ENCODE data around the gene FCAR.
"Not testable (repeated sequence)": the region's sequence is repeated elsewhere in the genome, so short reads cannot be mapped to it uniquely, and the experiment has no call there.

Gene FCAR

DNA sequence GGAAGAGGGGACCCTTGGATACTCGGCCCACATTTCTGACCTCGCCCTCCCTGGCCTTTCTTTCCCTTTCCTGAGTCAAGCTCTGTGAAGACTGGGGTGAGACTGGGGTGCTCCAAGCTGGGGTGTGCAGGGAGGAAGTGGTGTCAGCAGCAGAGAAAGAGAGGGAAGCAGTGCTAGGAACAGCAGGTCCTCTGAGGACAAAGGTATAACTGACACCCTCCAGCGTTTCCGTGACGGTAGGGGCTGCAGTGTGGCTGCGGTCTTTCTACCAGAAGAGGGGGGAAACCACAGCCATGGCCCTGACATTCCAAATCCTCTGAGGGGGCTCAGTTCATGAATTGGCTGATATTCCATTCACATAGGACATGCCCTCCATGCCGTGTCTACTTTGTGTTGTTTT lies 22.7 kb upstream of the FCAR start:
- H3K36me3 ChIP-seq = no peaks in the 10 kb centered on the region
- H3K27ac ChIP-seq = no peak overlapping the region
- H3K27me3 ChIP-seq (ENCODE audit: insufficient read depth, low read depth, severe bottlenecking) = peaks cover 18% of the 10 kb centered on the region
- no peaks in the 10 kb centered on the region for H3K9me3 ChIP-seq (ENCODE audit: severe bottlenecking)
- no peak overlapping the region for H3K4me3 ChIP-seq (ENCODE audit: low read depth, low read length)
- DNase-seq = no peak
- TF ChIP-seq, protein P1, sequence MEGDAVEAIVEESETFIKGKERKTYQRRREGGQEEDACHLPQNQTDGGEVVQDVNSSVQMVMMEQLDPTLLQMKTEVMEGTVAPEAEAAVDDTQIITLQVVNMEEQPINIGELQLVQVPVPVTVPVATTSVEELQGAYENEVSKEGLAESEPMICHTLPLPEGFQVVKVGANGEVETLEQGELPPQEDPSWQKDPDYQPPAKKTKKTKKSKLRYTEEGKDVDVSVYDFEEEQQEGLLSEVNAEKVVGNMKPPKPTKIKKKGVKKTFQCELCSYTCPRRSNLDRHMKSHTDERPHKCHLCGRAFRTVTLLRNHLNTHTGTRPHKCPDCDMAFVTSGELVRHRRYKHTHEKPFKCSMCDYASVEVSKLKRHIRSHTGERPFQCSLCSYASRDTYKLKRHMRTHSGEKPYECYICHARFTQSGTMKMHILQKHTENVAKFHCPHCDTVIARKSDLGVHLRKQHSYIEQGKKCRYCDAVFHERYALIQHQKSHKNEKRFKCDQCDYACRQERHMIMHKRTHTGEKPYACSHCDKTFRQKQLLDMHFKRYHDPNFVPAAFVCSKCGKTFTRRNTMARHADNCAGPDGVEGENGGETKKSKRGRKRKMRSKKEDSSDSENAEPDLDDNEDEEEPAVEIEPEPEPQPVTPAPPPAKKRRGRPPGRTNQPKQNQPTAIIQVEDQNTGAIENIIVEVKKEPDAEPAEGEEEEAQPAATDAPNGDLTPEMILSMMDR (IDR thresholded peaks at IDR 0.05; ENCODE audit: low read depth, low read length) = no peak

DNA sequence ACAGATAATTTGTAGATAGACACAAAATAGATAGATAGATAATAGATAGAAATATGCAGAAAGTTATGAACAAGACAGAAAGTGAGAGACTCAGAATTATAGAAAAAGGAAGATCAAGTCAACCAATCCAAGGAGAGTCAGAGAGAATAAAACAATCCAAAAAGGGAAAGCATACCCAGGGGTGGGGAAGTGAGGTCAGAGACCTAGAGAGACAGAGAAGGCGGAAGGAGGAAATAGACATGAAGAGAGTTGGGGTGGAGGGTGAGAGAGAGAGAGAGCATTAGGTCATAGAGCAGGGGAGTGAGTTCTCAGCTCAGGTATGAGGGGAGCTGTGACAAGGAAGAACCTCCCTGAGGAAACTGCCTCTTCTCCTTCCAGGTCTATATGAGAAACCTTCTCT lies 18.8 kb upstream of the FCAR start:
- H3K4me3 ChIP-seq (ENCODE audit: low read depth, low read length); DNase-seq; H3K9me3 ChIP-seq (ENCODE audit: severe bottlenecking); H3K27ac ChIP-seq; H3K36me3 ChIP-seq: not testable (repeated sequence)
- peaks cover 17% of the 10 kb centered on the region for H3K27me3 ChIP-seq (ENCODE audit: insufficient read depth, low read depth, severe bottlenecking)

DNA sequence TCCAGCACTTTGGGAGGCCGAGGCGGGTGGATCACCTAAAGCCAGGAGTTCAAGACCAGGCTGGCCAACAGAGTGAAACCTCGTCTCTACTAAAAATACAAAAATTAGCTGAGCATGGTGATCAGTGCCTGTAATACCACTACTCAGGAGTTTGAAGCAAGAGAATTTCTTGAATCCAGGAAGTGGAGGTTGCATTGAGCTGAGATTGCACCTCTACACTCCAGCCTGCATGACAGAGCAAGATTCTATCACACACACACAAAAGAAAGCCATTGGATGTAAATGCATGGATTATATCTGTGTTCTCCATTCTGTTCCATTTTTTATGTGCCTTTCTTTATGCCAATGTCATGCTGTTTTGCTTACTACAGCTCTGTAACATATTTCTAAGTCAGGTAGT lies 15.6 kb upstream of the FCAR start:
- not testable (repeated sequence) for DNase-seq; H3K27ac ChIP-seq; H3K9me3 ChIP-seq (ENCODE audit: severe bottlenecking); H3K4me3 ChIP-seq (ENCODE audit: low read depth, low read length); H3K36me3 ChIP-seq
- H3K27me3 ChIP-seq (ENCODE audit: insufficient read depth, low read depth, severe bottlenecking) = peaks cover 19% of the 10 kb centered on the region

DNA sequence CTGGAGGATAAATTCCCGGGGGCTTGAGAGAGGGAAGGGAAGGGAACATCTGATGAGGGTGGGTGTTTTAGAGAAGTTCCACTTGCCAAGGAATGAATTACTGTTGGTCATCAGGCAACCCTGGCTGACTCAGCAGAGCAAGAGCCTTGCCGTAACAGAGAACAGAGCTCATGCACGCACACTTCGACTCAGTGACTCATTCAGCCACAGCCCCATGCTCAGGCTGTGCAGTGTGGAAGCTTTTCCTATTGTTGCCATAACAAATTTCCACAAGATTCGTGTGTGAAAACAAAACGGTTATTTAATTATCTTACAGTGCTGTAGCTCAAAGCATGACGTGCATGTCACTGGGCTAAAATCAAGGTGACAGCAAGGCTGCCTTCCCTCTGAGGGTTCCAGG lies 14.6 kb upstream of the FCAR start:
- not testable (repeated sequence) for H3K36me3 ChIP-seq; H3K27ac ChIP-seq; H3K4me3 ChIP-seq (ENCODE audit: low read depth, low read length); DNase-seq; H3K9me3 ChIP-seq (ENCODE audit: severe bottlenecking)
- peaks cover 17% of the 10 kb centered on the region for H3K27me3 ChIP-seq (ENCODE audit: insufficient read depth, low read depth, severe bottlenecking)

DNA sequence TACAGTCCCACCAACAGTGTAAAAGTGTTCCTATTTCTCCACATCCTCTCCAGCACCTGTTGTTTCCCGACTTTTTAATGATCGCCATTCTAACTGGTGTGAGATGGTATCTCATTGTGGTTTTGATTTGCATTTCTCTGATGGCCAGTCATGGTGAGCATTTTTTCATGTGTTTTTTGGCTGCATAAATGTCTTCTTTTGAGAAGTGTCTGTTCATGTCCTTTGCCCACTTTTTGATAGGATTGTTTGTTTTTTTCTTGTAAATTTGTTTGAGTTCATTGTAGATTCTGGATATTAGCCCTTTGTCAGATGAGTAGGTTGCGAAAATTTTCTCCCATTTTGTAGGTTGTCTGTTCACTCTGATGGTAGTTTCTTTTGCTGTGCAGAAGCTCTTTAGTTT lies 10.6 kb upstream of the FCAR start:
- H3K36me3 ChIP-seq; H3K9me3 ChIP-seq (ENCODE audit: severe bottlenecking); H3K27ac ChIP-seq; DNase-seq; H3K4me3 ChIP-seq (ENCODE audit: low read depth, low read length): not testable (repeated sequence)
- peaks cover 31% of the 10 kb centered on the region for H3K27me3 ChIP-seq (ENCODE audit: insufficient read depth, low read depth, severe bottlenecking)

DNA sequence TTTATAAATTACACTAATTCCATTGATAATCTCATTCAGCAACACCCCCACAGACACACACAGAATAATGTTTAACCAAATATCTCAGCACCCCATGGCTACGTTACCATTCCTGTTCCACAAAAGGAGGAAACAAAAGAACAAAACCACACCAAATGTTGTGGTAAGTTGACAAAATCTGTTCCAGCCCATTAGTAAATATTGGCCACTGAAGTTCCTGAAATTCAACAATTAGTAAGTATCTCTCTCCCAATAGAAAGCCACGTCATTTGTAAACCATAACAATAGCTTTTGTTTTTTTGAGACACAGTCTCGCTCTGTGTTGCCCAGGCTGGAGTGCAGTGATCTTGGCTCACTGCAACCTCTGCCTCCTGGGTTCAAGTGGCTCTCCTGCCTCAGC lies 2.3 kb upstream of the FCAR start:
- no peak for DNase-seq
- TF ChIP-seq, protein P1 (IDR thresholded peaks at IDR 0.05; ENCODE audit: low read depth, low read length) = no peak

DNA sequence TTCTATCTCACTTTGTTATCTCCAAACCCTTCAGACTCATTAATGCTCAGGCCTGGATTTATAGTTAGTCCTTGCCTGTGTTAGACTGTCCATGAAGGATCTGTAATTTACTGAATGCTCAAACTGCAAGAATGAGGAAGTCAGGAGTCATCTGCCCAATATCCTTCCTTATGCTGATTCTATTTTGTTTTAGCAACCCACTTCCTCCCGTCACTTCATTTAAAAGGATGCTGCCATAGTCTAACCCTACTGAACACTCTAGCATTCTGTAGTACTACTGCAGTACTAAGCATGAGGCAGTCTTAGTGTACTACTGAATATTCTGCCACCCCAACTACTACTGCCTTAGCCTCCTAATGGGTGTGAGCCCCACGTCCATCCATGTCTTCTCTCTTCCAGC lies 1.5 kb downstream of the FCAR start:
- Histone ChIP-seq H3K4me3 (ENCODE audit: low read depth, low read length) (no peak overlapping the region), H3K27me3 (ENCODE audit: insufficient read depth, low read depth, severe bottlenecking) (peaks cover 91% of the 10 kb centered on the region), H3K27ac (no peak overlapping the region), H3K36me3 (no peaks in the 10 kb centered on the region), H3K9me3 (ENCODE audit: severe bottlenecking) (no peaks in the 10 kb centered on the region)
- TF ChIP-seq, protein P1 (IDR thresholded peaks at IDR 0.05; ENCODE audit: low read depth, low read length) = no peak
- no peak for DNase-seq

More for the DNA sequence above, 2.3 kb upstream of the FCAR start:
- Histone ChIP-seq H3K27ac (no peak overlapping the region), H3K36me3 (no peaks in the 10 kb centered on the region), H3K27me3 (ENCODE audit: insufficient read depth, low read depth, severe bottlenecking) (peaks cover 79% of the 10 kb centered on the region), H3K9me3 (ENCODE audit: severe bottlenecking) (no peaks in the 10 kb centered on the region), H3K4me3 (ENCODE audit: low read depth, low read length) (no peak overlapping the region)

DNA sequence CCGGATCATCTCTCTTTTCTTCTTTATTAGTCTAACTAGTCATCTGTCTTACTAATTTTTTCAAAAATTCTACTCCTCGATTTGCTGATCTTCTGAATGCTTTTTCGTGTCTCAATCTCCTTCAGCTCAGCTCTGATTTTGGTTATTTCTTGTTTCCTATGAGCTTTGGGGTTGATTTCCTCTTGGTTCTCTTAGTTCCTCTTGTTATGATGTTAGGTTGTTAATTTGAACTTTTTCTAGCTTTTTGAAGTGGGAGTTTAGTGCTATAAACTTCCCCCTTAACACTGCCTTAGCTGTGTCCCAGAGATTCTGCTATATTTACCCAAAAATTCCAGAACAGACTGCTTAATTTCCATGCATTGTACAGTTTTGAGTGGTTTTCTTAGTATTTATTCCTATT lies 3.4 kb downstream of the FCAR start:
- Histone ChIP-seq H3K27me3 (ENCODE audit: insufficient read depth, low read depth, severe bottlenecking) (peaks cover 87% of the 10 kb centered on the region), H3K36me3 (no peaks in the 10 kb centered on the region), H3K9me3 (ENCODE audit: severe bottlenecking) (no peaks in the 10 kb centered on the region), H3K27ac (no peak overlapping the region), H3K4me3 (ENCODE audit: low read depth, low read length) (no peak overlapping the region)
- DNase-seq = no peak
- TF ChIP-seq, protein P1 (IDR thresholded peaks at IDR 0.05; ENCODE audit: low read depth, low read length) = no peak
